ENCODE measurements around the gene USP13. TPM values are rescaled to one million over a fixed set of nuclear protein-coding genes. Genes with fewer than 3 reads are reported as not detected.
"Not testable (repeated sequence)": the region's sequence is repeated elsewhere in the genome, so short reads cannot be mapped to it uniquely, and the experiment has no call there.

The USP13 gene
- total RNA-seq, 2 experiments from 2014 or later: 12.0 to 12.1 TPM

- Mint-ChIP-seq H3K4me3 (no peak overlapping the region), H3K27ac (no peak overlapping the region), H3K36me3 (ENCODE audit: low read depth) (peaks cover 2% of the 10 kb centered on the region), H3K9me3 (no peaks in the 10 kb centered on the region), H3K27me3 (ENCODE audit: low read depth) (no peaks in the 10 kb centered on the region), H3K4me1 (ENCODE audit: low read depth) (no peaks in the 10 kb centered on the region)
- CTCF ChIA-PET: no interaction called here
- no peak for DNase-seq
- intact Hi-C loops (cut with micrococcal nuclease): no loop called here
These were observed 21.9 kb upstream of the USP13 start for GRCh38 chr3:179630753-179631451.

GRCh38 chr3:179640469-179640868 lies 12.4 kb upstream of the USP13 start:
- H3K4me1 Mint-ChIP-seq (ENCODE audit: low read depth): peaks cover 3% of the 10 kb centered on the region
- DNase-seq: no peak
- no peaks in the 10 kb centered on the region for H3K27me3 Mint-ChIP-seq (ENCODE audit: low read depth)
- H3K9me3 Mint-ChIP-seq: no peaks in the 10 kb centered on the region
- no peak overlapping the region for H3K4me3 Mint-ChIP-seq
- CTCF ChIA-PET: no interaction called here
- intact Hi-C loops (cut with micrococcal nuclease): no loop called here
- H3K27ac Mint-ChIP-seq: no peak overlapping the region
- H3K36me3 Mint-ChIP-seq (ENCODE audit: low read depth): peaks cover 1% of the 10 kb centered on the region

- DNase-seq: no peak
- no peak overlapping the region for H3K27ac Mint-ChIP-seq
- peaks cover 3% of the 10 kb centered on the region for H3K4me1 Mint-ChIP-seq (ENCODE audit: low read depth)
- peaks cover 1% of the 10 kb centered on the region for H3K36me3 Mint-ChIP-seq (ENCODE audit: low read depth)
- no peaks in the 10 kb centered on the region for H3K9me3 Mint-ChIP-seq
- intact Hi-C loops (cut with micrococcal nuclease): no loop called here
- H3K4me3 Mint-ChIP-seq: no peak overlapping the region
- CTCF ChIA-PET: no interaction called here
- no peaks in the 10 kb centered on the region for H3K27me3 Mint-ChIP-seq (ENCODE audit: low read depth)
These were observed 10.0 kb upstream of the USP13 start for GRCh38 chr3:179642871-179643270.

DNA sequence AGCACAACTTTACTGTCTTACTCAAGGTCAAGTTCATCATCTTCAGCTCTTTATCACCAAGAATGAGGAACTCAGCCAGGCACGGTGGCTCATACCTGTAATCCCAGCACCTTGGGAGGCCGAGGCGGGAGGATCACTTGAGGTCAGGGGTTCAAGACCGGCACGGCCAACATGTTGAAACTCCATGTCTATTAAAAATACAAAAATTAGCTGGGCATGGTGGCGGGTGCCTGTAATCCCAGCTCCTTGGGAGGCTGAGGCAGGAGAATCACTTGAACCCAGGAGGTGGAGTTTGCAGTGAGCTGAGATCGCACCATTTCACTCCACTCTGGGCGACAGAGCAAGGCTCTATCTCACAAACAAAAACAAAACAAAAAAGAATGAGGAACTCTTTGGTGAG lies 9.0 kb upstream of the USP13 start:
- CTCF ChIA-PET: interaction anchor here (1.3 kb wide), 1 partner anchor 35 kb away, joined by 3 read pairs; no protein-coding TSS in a partner anchor
- not testable (repeated sequence) for H3K27ac Mint-ChIP-seq; H3K4me1 Mint-ChIP-seq (ENCODE audit: low read depth); H3K4me3 Mint-ChIP-seq; H3K27me3 Mint-ChIP-seq (ENCODE audit: low read depth); H3K9me3 Mint-ChIP-seq; H3K36me3 Mint-ChIP-seq (ENCODE audit: low read depth); DNase-seq
- intact Hi-C loops (cut with micrococcal nuclease): loop anchor here (1.0 kb wide), 1 partner anchor 35 kb away; no protein-coding TSS in a partner anchor

- Mint-ChIP-seq H3K27ac (no peak overlapping the region), H3K4me3 (no peak overlapping the region), H3K27me3 (ENCODE audit: low read depth) (no peaks in the 10 kb centered on the region), H3K4me1 (ENCODE audit: low read depth) (peaks cover 3% of the 10 kb centered on the region), H3K9me3 (no peaks in the 10 kb centered on the region), H3K36me3 (ENCODE audit: low read depth) (no peaks in the 10 kb centered on the region)
- CTCF ChIA-PET: no interaction called here
- no peak for DNase-seq
- intact Hi-C loops (cut with micrococcal nuclease): loop anchor here (5.0 kb wide), 1 partner anchor 181 kb away; no protein-coding TSS in a partner anchor
These were observed 6.7 kb upstream of the USP13 start for GRCh38 chr3:179646177-179646576.

GRCh38 chr3:179651687-179652446 lies 973 bp upstream of the USP13 start:
- CTCF ChIA-PET: no interaction called here
- Mint-ChIP-seq H3K9me3 (no peaks in the 10 kb centered on the region), H3K4me3 (peak overlapping the region; percentile 58), H3K36me3 (ENCODE audit: low read depth) (peaks cover 7% of the 10 kb centered on the region), H3K27ac (no peak overlapping the region), H3K4me1 (ENCODE audit: low read depth) (peaks cover 15% of the 10 kb centered on the region), H3K27me3 (ENCODE audit: low read depth) (peaks cover 8% of the 10 kb centered on the region)
- DNase-seq: no peak
- intact Hi-C loops (cut with micrococcal nuclease): loop anchor here (1.0 to 5.0 kb wide), 7 partner anchors 89 to 1261 kb away; partner anchors contain the start of genes ACTL6A, CCDC39, FXR1 and MFN1

GRCh38 chr3:179653096-179653797 lies 407 bp downstream of the USP13 start:
- CTCF ChIA-PET: no interaction called here
- peak overlapping the region; percentile 67 for H3K27ac Mint-ChIP-seq
- intact Hi-C loops (cut with micrococcal nuclease): loop anchor here (1.0 to 5.0 kb wide), 9 partner anchors 49 to 1260 kb away; partner anchors contain the start of genes ACTL6A, CCDC39, FXR1 and MFN1
- peaks cover 8% of the 10 kb centered on the region for H3K27me3 Mint-ChIP-seq (ENCODE audit: low read depth)
- H3K4me1 Mint-ChIP-seq (ENCODE audit: low read depth): peaks cover 17% of the 10 kb centered on the region
- peak overlapping the region; percentile 85 for H3K4me3 Mint-ChIP-seq
- peaks cover 7% of the 10 kb centered on the region for H3K36me3 Mint-ChIP-seq (ENCODE audit: low read depth)
- H3K9me3 Mint-ChIP-seq: no peaks in the 10 kb centered on the region
- peak; percentile 72 for DNase-seq

DNA sequence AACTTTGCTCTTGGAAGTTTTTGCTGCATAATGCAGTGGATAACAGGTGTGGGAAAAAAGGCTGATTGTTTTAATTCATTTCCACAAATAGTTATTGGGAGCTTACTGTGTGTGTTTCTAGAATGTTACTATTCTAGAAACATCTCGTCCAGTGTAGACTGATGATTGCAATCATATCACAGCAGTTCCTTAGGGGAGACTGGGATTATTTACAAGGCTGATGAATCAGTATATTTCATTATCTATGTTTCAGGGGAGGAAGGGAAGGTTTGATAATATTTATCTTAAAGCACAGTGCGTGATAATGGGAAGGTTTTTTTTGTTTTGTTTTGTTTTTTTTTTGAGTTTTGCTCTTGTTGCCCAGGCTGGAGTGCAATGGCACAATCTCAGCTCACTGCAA lies 2.4 kb downstream of the USP13 start:
- CTCF ChIA-PET: no interaction called here
- peak overlapping the region; percentile 5 for H3K4me3 Mint-ChIP-seq

GRCh38 chr3:179658606-179659005 lies 5.8 kb downstream of the USP13 start:
- H3K27me3 Mint-ChIP-seq (ENCODE audit: low read depth): no peaks in the 10 kb centered on the region
- H3K4me3 Mint-ChIP-seq: no peak overlapping the region
- H3K9me3 Mint-ChIP-seq: no peaks in the 10 kb centered on the region
- CTCF ChIA-PET: interaction anchor here (2.7 kb wide), 1 partner anchor 9 kb away, joined by 14 read pairs; no protein-coding TSS in a partner anchor
- H3K36me3 Mint-ChIP-seq (ENCODE audit: low read depth): peaks cover 4% of the 10 kb centered on the region
- DNase-seq: no peak
- no peak overlapping the region for H3K27ac Mint-ChIP-seq
- H3K4me1 Mint-ChIP-seq (ENCODE audit: low read depth): peaks cover 16% of the 10 kb centered on the region
- intact Hi-C loops (cut with micrococcal nuclease): no loop called here

More for the DNA sequence above, 2.4 kb downstream of the USP13 start:
- Mint-ChIP-seq H3K9me3 (no peaks in the 10 kb centered on the region), H3K27ac (no peak overlapping the region), H3K27me3 (ENCODE audit: low read depth) (peaks cover 8% of the 10 kb centered on the region), H3K4me1 (ENCODE audit: low read depth) (peaks cover 17% of the 10 kb centered on the region), H3K36me3 (ENCODE audit: low read depth) (peaks cover 7% of the 10 kb centered on the region)
- DNase-seq: no peak
- intact Hi-C loops (cut with micrococcal nuclease): no loop called here

- CTCF ChIA-PET: interaction anchor here (1.1 kb wide), 1 partner anchor 11 kb away, joined by 5 read pairs; no protein-coding TSS in a partner anchor
- Mint-ChIP-seq H3K4me3 (no peak overlapping the region), H3K27ac (no peak overlapping the region), H3K27me3 (ENCODE audit: low read depth) (no peaks in the 10 kb centered on the region), H3K9me3 (no peaks in the 10 kb centered on the region), H3K4me1 (ENCODE audit: low read depth) (peaks cover 8% of the 10 kb centered on the region), H3K36me3 (ENCODE audit: low read depth) (no peaks in the 10 kb centered on the region)
- intact Hi-C loops (cut with micrococcal nuclease): no loop called here
- no peak for DNase-seq
These were observed 8.0 kb downstream of the USP13 start for GRCh38 chr3:179660872-179661271.

DNA sequence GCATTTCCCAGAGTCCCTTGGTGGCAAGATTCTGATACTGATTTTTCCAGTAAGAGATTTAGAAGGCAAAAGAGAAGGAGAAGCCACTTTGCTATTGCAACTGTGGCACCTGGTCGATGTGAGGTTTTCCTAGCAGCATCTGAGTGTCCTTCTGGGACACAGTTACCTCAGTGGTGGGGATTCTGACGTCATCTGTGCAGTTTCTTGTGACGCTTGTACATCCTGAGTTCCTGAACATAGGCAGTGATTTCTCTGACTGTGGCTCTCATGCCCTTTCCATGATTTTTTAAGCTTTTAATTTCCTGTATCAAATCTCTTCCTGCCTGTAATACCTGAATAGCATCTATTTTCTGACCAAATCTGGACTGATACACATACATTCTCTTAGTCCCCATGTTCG lies 8.9 kb downstream of the USP13 start:
- H3K9me3 Mint-ChIP-seq: no peaks in the 10 kb centered on the region
- DNase-seq: no peak
- H3K36me3 Mint-ChIP-seq (ENCODE audit: low read depth): no peaks in the 10 kb centered on the region
- no peak overlapping the region for H3K4me3 Mint-ChIP-seq
- H3K4me1 Mint-ChIP-seq (ENCODE audit: low read depth): peaks cover 8% of the 10 kb centered on the region
- CTCF ChIA-PET: interaction anchor here (0.6 to 1.1 kb wide), 3 partner anchors 11 to 1333 kb away, joined by 3 to 5 read pairs (median 4); no protein-coding TSS in a partner anchor
- no peak overlapping the region for H3K27ac Mint-ChIP-seq
- intact Hi-C loops (cut with micrococcal nuclease): no loop called here
- no peaks in the 10 kb centered on the region for H3K27me3 Mint-ChIP-seq (ENCODE audit: low read depth)

DNA sequence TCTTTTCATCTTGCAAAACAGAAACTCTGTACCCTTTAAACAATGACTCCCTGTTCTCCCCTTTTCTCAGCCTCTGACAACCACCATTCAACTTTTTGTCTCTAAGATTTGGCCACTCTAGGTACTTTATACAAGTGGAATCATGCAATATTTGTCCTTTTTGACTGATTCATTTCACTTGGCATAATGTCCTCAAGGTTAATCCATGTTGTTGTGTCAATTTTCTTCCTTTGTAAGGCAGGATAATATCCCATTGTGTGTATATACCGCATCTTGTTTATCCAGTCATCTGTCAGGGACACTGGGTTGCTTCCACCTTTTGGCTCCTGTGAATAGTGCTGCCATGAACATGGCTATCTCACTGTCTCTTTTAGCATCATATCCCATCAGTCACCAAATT lies 10.3 kb downstream of the USP13 start:
- CTCF ChIA-PET: no interaction called here
- no peaks in the 10 kb centered on the region for H3K9me3 Mint-ChIP-seq
- H3K4me1 Mint-ChIP-seq (ENCODE audit: low read depth): peaks cover 5% of the 10 kb centered on the region
- H3K27ac Mint-ChIP-seq: no peak overlapping the region
- intact Hi-C loops (cut with micrococcal nuclease): no loop called here
- no peaks in the 10 kb centered on the region for H3K27me3 Mint-ChIP-seq (ENCODE audit: low read depth)
- no peak overlapping the region for H3K4me3 Mint-ChIP-seq
- no peaks in the 10 kb centered on the region for H3K36me3 Mint-ChIP-seq (ENCODE audit: low read depth)
- no peak for DNase-seq
